Mesenchymal stem cell (in vitro differentiated cells and primary cell): ENCODE measurements around the gene CIB2.

ENCODE experiments used
- DNase-seq: peaks from one replicate; pipeline ENCODE4 v3.0.0-alpha.2; 2013
- H2AFZ ChIP-seq: one replicate; pipeline ENCODE4 v1.6.1; 2013; ENCODE audit warnings: low read depth, mild to moderate bottlenecking, control low read depth, inconsistent platforms, low read length, moderate library complexity
- H2AK5ac ChIP-seq: 2 replicates; pipeline ENCODE4 v1.6.1; 2013; ENCODE audit warnings: low read length, moderate library complexity, mild to moderate bottlenecking, inconsistent platforms; ENCODE audit not compliant: severe bottlenecking
- H2BK120ac ChIP-seq: one replicate; pipeline ENCODE4 v1.6.1; 2013; ENCODE audit warnings: low read depth, mild to moderate bottlenecking, inconsistent platforms, low read length, moderate library complexity
- H2BK12ac ChIP-seq, 2 experiments: one replicate each; pipeline ENCODE4 v1.6.1; 2013; ENCODE audit warnings: inconsistent platforms in 2 of 2, low read length in 2 of 2, mild to moderate bottlenecking in 2 of 2, moderate library complexity in 2 of 2, control low read depth in 1 of 2
- H2BK15ac ChIP-seq: one replicate; pipeline ENCODE4 v1.6.1; 2013; ENCODE audit warnings: mild to moderate bottlenecking, low read depth, inconsistent platforms; ENCODE audit not compliant: poor library complexity, severe bottlenecking
- H2BK5ac ChIP-seq: 2 replicates; pipeline ENCODE4 v1.6.1; 2013; ENCODE audit warnings: low read depth, mild to moderate bottlenecking, low read length, control low read depth, inconsistent platforms; ENCODE audit not compliant: poor library complexity, severe bottlenecking
- H3K14ac ChIP-seq, 2 experiments: one replicate each; pipeline ENCODE4 v1.6.1; 2013; ENCODE audit warnings: inconsistent platforms in 2 of 2, low read length in 2 of 2, control low read depth in 1 of 2, mild to moderate bottlenecking in 1 of 2, moderate library complexity in 1 of 2
- H3K18ac ChIP-seq, 2 experiments: one replicate each; pipeline ENCODE4 v1.6.1; 2013; ENCODE audit warnings: inconsistent platforms in 2 of 2, low read length in 2 of 2, control low read depth in 1 of 2, low read depth in 1 of 2, mild to moderate bottlenecking in 1 of 2
- H3K23ac ChIP-seq, 2 experiments: one replicate each; pipeline ENCODE4 v1.6.1; 2013; ENCODE audit warnings: inconsistent platforms in 2 of 2, low read length in 2 of 2, mild to moderate bottlenecking in 2 of 2, moderate library complexity in 2 of 2, control low read depth in 1 of 2
- H3K27ac ChIP-seq: 2 replicates; pipeline ENCODE4 v1.5.1; 2013; ENCODE audit warnings: mild to moderate bottlenecking, moderate library complexity, low read length, control low read depth, inconsistent platforms; ENCODE audit not compliant: poor library complexity, severe bottlenecking
- H3K27me3 ChIP-seq, 2 experiments: 2 replicates each; pipeline versions ENCODE4 v1.6.1 to v1.7.0; 2013; ENCODE audit warnings: low read length in 2 of 2, mild to moderate bottlenecking in 2 of 2, moderate library complexity in 2 of 2, control low read depth in 1 of 2, inconsistent platforms in 1 of 2; ENCODE audit not compliant: control insufficient read depth in 1 of 2, insufficient read depth in 1 of 2
- H3K36me3 ChIP-seq, 2 experiments: 2 replicates each; pipeline versions ENCODE4 v1.6.1 to v1.7.0; 2013; ENCODE audit warnings: low read length in 2 of 2, control low read depth in 1 of 2, inconsistent platforms in 1 of 2, low read depth in 1 of 2, mild to moderate bottlenecking in 1 of 2; ENCODE audit not compliant: insufficient read depth in 2 of 2, control insufficient read depth in 1 of 2
- H3K4ac ChIP-seq, 2 experiments: one replicate each; pipeline ENCODE4 v1.6.1; 2013; ENCODE audit warnings: inconsistent platforms in 2 of 2, low read length in 2 of 2, mild to moderate bottlenecking in 2 of 2, moderate library complexity in 2 of 2, control low read depth in 1 of 2, low read depth in 1 of 2
- H3K4me1 ChIP-seq: 2 replicates; pipeline ENCODE4 v1.6.1; 2013; ENCODE audit warnings: low read depth, low read length, control low read depth; ENCODE audit not compliant: control insufficient read depth, insufficient read depth
- H3K4me2 ChIP-seq: 2 replicates; pipeline ENCODE4 v1.6.1; 2013; ENCODE audit warnings: low read length, mild to moderate bottlenecking, inconsistent platforms; ENCODE audit not compliant: poor library complexity, severe bottlenecking
- H3K4me3 ChIP-seq, 2 experiments: 2 replicates each; pipeline versions ENCODE4 v1.5.1 to v1.7.0; 2013; ENCODE audit warnings: low read length in 2 of 2, mild to moderate bottlenecking in 2 of 2, control low read depth in 1 of 2, low read depth in 1 of 2; ENCODE audit not compliant: insufficient read depth in 1 of 2
- H3K79me1 ChIP-seq: replicated peaks from 2 replicates; pipeline ENCODE4 v1.6.1; 2013; ENCODE audit warnings: mild to moderate bottlenecking, control low read depth, low read length, inconsistent platforms; ENCODE audit not compliant: poor library complexity, severe bottlenecking
- H3K9ac ChIP-seq: 2 replicates; pipeline ENCODE4 v1.7.0; 2013; ENCODE audit warnings: mild to moderate bottlenecking, low read length, moderate library complexity
- H3K9me3 ChIP-seq: 2 replicates; pipeline ENCODE4 v1.7.0; 2013; ENCODE audit warnings: mild to moderate bottlenecking, low read length; ENCODE audit not compliant: control insufficient read depth
- H4K8ac ChIP-seq: one replicate; pipeline ENCODE4 v1.6.1; 2013; ENCODE audit warnings: inconsistent platforms, mild to moderate bottlenecking, low read length, moderate library complexity
- H4K91ac ChIP-seq: one replicate; pipeline ENCODE4 v1.6.1; 2013; ENCODE audit warnings: mild to moderate bottlenecking, low read length, inconsistent platforms
- WGBS: methylation state at CpG from one replicate; pipeline ENCODE4 v1.1.7; 2013; ENCODE audit warnings: mixed read lengths; 5-methylcytosine and 5-hydroxymethylcytosine counted together

Gene CIB2

GRCh38 chr15:78149068-78149804 lies 18.0 kb upstream of the CIB2 start, which contains the start of gene IDH3A:
IDH3A (plus strand) TSS chr15:78149362; CDS start chr15:78149404, 42 bp downstream.
- peak within 1 kb of the TSS; percentile 58 to 84 for H3K18ac ChIP-seq
- H2AFZ ChIP-seq, result peak within 1 kb of the TSS; percentile 72
- H2BK15ac ChIP-seq, result peak within 1 kb of the TSS; percentile 78
- peak within 1 kb of the TSS; percentile 52 for H3K27ac ChIP-seq
- no peaks in the 10 kb centered on the region for H3K27me3 ChIP-seq
- no peaks in the 10 kb centered on the region for H3K36me3 ChIP-seq
- H3K4me3 ChIP-seq, result peak within 1 kb of the TSS; percentile 81 to 87
- peak within 1 kb of the TSS; percentile 31 for H4K8ac ChIP-seq
- H3K4ac ChIP-seq, result peak within 1 kb of the TSS; percentile 68 to 71
- peak within 1 kb of the TSS; percentile 28 to 65 for H2BK12ac ChIP-seq
- H3K9ac ChIP-seq, result peak within 1 kb of the TSS; percentile 98
- no peak within 1 kb of the TSS for H2BK5ac ChIP-seq
- peaks cover 17% of the 10 kb centered on the region for H3K79me1 ChIP-seq
- H3K4me1 ChIP-seq, result peaks cover 5% of the 10 kb centered on the region
- peak within 1 kb of the TSS; percentile 54 for H2BK120ac ChIP-seq
- peak within 1 kb of the TSS in 1 of 2 experiments; percentile 98 for H3K23ac ChIP-seq
- H2AK5ac ChIP-seq, result peak within 1 kb of the TSS; percentile 60
- H3K4me2 ChIP-seq, result peak within 1 kb of the TSS; percentile 93
- WGBS, result 0% methylated on average over 60 of the region's 79 CpGs
- DNase-seq, result peak; percentile 95
- H3K9me3 ChIP-seq, result no peaks in the 10 kb centered on the region
- peak within 1 kb of the TSS in 1 of 2 experiments; percentile 95 for H3K14ac ChIP-seq
- peak within 1 kb of the TSS; percentile 43 for H4K91ac ChIP-seq

- 24% methylated on average over 9 of the region's 14 CpGs for WGBS
- no peak overlapping the region for H2BK120ac ChIP-seq
- peaks cover 5% of the 10 kb centered on the region for H3K4me1 ChIP-seq
- peak overlapping the region; percentile 98 for H3K9ac ChIP-seq
- no peak overlapping the region for H3K18ac ChIP-seq
- H2AK5ac ChIP-seq, result peak overlapping the region; percentile 60
- peak; percentile 29 for DNase-seq
- H3K27me3 ChIP-seq, result no peaks in the 10 kb centered on the region
- H4K8ac ChIP-seq, result no peak overlapping the region
- peak overlapping the region; percentile 47 for H3K4me2 ChIP-seq
- H3K4me3 ChIP-seq, result peak overlapping the region; percentile 41 to 87
- H4K91ac ChIP-seq, result no peak overlapping the region
- H2AFZ ChIP-seq, result no peak overlapping the region
- peaks cover 15% of the 10 kb centered on the region for H3K79me1 ChIP-seq
- no peak overlapping the region for H2BK5ac ChIP-seq
- H2BK15ac ChIP-seq, result no peak overlapping the region
- peak overlapping the region; percentile 52 for H3K27ac ChIP-seq
- H3K9me3 ChIP-seq, result no peaks in the 10 kb centered on the region
- H3K14ac ChIP-seq, result no peak overlapping the region
- peak overlapping the region in 1 of 2 experiments; percentile 50 for H3K4ac ChIP-seq
- no peak overlapping the region for H3K23ac ChIP-seq
- H2BK12ac ChIP-seq, result peak overlapping the region in 1 of 2 experiments; percentile 28
- no peaks in the 10 kb centered on the region for H3K36me3 ChIP-seq
Observed at GRCh38 chr15:78148392-78149067, 17.3 kb upstream of the CIB2 start.

- no peak overlapping the region for H3K9ac ChIP-seq
- H2BK15ac ChIP-seq, result peak overlapping the region; percentile 41
- H3K4me1 ChIP-seq, result peaks cover 5% of the 10 kb centered on the region
- H3K27ac ChIP-seq, result no peak overlapping the region
- no peak overlapping the region for H2BK5ac ChIP-seq
- no peak overlapping the region for H3K4ac ChIP-seq
- H3K27me3 ChIP-seq, result no peaks in the 10 kb centered on the region
- H3K18ac ChIP-seq, result no peak overlapping the region
- no peak overlapping the region for H4K8ac ChIP-seq
- H3K79me1 ChIP-seq, result peaks cover 12% of the 10 kb centered on the region
- H3K23ac ChIP-seq, result peak overlapping the region in 1 of 2 experiments; percentile 34
- no peak overlapping the region for H2BK12ac ChIP-seq
- H2AFZ ChIP-seq, result no peak overlapping the region
- peak overlapping the region; percentile 60 for H2AK5ac ChIP-seq
- no peak overlapping the region for H3K4me3 ChIP-seq
- no peak overlapping the region for H3K4me2 ChIP-seq
- H3K9me3 ChIP-seq, result no peaks in the 10 kb centered on the region
- no peak overlapping the region for H3K14ac ChIP-seq
- no peak overlapping the region for H4K91ac ChIP-seq
- no peaks in the 10 kb centered on the region for H3K36me3 ChIP-seq
- no peak overlapping the region for H2BK120ac ChIP-seq
- no peak for DNase-seq
- 95% methylated on average over 6 of the region's 6 CpGs for WGBS
Observed at GRCh38 chr15:78147566-78147965, 16.3 kb upstream of the CIB2 start.
